Measurements from ENCODE around the gene NUFIP2.

- no peak for TF ChIP-seq CTCF (IDR thresholded peaks at IDR 0.05)
- no peak for TF ChIP-seq ZNF416 (CRISPR knock-in tag; IDR thresholded peaks at IDR 0.05)
Measured at GRCh38 chr17:29278692-29279091, 15.3 kb downstream of the NUFIP2 start.

All from WTC11 (cell line).